Gastroesophageal sphincter (tissue), 4 donors: ENCODE results near the gene CD160. TPM values are rescaled to one million over a fixed set of nuclear protein-coding genes. Genes with fewer than 3 reads are reported as not detected.
"Not testable (repeated sequence)": the region's sequence is repeated elsewhere in the genome, so short reads cannot be mapped to it uniquely, and the experiment has no call there.

Experiments
- ATAC-seq: fragments of 150-250 bp; one replicate; pipeline ENCODE4 v1.9.1; 2016; ENCODE audit warnings: mild to moderate bottlenecking, moderate library complexity
- H3K27ac ChIP-seq, 4 donors: fragments of 200-600 bp; sonication (generic) in 3 of 4; 1 replicate in 3 of 4; 2 replicates in 1 of 4; pipeline ENCODE4 v1.5.1; 2016 to 2019
- H3K27me3 ChIP-seq: fragments of 200-600 bp; sonication (generic); one replicate; pipeline ENCODE4 v1.5.1; 2019
- H3K36me3 ChIP-seq, 2 donors: fragments of 200-600 bp; sonication (generic); one replicate each; pipeline ENCODE4 v1.5.1; 2019; ENCODE audit warnings: control low read depth in 1 of 2
- H3K4me1 ChIP-seq, 3 donors: fragments of 200-600 bp; sonication (generic); 1 replicate in 2 of 3; 2 replicates in 1 of 3; pipeline ENCODE4 v1.5.1; 2016 to 2019; ENCODE audit warnings: control low read depth in 2 of 3
- H3K4me3 ChIP-seq, 2 donors: fragments of 200-600 bp; sonication (generic); one replicate each; pipeline ENCODE4 v1.5.1; 2019; ENCODE audit warnings: mild to moderate bottlenecking in 1 of 2, moderate library complexity in 1 of 2
- H3K9me3 ChIP-seq, 3 donors: fragments of 200-600 bp; sonication (generic); one replicate each; pipeline ENCODE4 v1.5.1; 2017 to 2019; ENCODE audit warnings: control low read depth in 2 of 3
- EP300 ChIP-seq: sonication (generic); formaldehyde crosslinking; IDR thresholded peaks from one replicate; pipeline ENCODE4 v1.6.1; 2017; ENCODE audit warnings: antibody characterized with exemption, mild to moderate bottlenecking
- POLR2A ChIP-seq, 2 donors: fragments of 450-650 bp; IDR thresholded peaks; one replicate each; pipeline ENCODE4 v1.6.1; 2017; ENCODE audit warnings: antibody characterized with exemption in 2 of 2, mild to moderate bottlenecking in 2 of 2, moderate library complexity in 1 of 2
- POLR2AphosphoS5 ChIP-seq: sonication (generic); formaldehyde crosslinking; IDR thresholded peaks from one replicate; pipeline ENCODE4 v1.6.1; 2017; ENCODE audit warnings: antibody characterized with exemption
- WGBS, 2 donors: methylation state at CpG; one replicate each; pipeline ENCODE4 v1.1.5; 2018; ENCODE audit warnings: low coverage in 1 of 2; 5-methylcytosine and 5-hydroxymethylcytosine counted together
- total RNA-seq, 4 donors: library from RNA; depleted of rRNA; stranded (reverse); fragments of >200 nt; gene quantifications; one replicate each; pipeline ENCODE4 v1.1.0, GENCODE V29; 2016
- TF ChIP-seq, protein P1 (sequence below), 4 experiments: fragments of 200-600 bp in 2 of 4; fragments of 450-650 bp in 2 of 4; sonication (generic) in 1 of 4; IDR thresholded peaks; one replicate each; pipeline ENCODE4 v1.5.1; 2017 to 2019; ENCODE audit warnings: antibody characterized with exemption in 4 of 4, mild to moderate bottlenecking in 2 of 4, moderate library complexity in 2 of 4

Gene CD160, protein sequence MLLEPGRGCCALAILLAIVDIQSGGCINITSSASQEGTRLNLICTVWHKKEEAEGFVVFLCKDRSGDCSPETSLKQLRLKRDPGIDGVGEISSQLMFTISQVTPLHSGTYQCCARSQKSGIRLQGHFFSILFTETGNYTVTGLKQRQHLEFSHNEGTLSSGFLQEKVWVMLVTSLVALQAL
- 1 to 10 TPM in 1 of 4 donors, under 1 TPM in 1, not detected in 2; 0.23 to 1.0 TPM for total RNA-seq

DNA sequence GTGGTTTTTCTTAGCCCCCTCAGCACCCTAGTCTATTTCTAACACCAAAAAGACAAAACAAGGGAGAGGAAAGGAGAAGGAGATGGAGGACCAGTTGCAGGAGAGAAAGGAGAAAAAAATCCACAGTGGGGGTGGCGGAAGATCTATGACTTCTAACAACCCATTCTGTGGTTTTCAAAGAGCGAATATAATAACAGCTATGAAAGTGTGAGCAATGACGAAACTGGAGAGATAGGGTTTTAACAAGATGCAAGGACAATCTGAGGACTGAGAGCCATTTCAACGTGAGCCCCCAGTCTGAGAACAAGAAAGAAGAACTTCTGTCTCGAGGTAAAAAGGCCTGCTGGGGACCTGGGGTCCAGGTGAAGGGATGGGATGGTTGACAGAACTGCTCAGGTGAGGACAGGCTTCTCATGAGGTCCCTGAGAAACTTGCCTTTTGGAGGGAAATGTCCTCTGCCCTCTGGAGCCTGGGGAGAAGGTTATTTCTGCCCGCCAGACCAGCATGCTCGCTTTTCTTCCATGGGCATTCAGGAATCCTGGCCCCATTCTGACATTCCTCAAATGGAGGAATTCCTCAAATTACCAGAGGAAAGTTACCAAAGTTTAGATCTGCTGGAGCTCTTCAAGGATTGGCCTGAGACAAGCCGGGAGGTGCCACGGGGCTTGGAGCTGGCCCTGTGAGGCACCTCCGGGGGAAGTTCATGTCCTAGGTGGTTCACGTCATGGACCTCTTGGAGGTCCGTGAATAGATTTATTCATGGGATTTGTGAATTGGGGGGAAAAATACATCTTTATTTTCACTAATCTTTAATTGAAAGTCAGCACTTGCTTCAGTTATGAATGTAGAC lies at the start of gene CD160:
CD160 (plus strand) TSS at position 270 of the 850 bp plus-strand sequence. CDS start 8,829 bp downstream, outside the sequence.
- peaks cover 0 to 25% (median 10%) of the 10 kb centered on the region in 3 donors for H3K4me1 ChIP-seq
- TF ChIP-seq EP300 = no peak
- TF ChIP-seq, protein P1, sequence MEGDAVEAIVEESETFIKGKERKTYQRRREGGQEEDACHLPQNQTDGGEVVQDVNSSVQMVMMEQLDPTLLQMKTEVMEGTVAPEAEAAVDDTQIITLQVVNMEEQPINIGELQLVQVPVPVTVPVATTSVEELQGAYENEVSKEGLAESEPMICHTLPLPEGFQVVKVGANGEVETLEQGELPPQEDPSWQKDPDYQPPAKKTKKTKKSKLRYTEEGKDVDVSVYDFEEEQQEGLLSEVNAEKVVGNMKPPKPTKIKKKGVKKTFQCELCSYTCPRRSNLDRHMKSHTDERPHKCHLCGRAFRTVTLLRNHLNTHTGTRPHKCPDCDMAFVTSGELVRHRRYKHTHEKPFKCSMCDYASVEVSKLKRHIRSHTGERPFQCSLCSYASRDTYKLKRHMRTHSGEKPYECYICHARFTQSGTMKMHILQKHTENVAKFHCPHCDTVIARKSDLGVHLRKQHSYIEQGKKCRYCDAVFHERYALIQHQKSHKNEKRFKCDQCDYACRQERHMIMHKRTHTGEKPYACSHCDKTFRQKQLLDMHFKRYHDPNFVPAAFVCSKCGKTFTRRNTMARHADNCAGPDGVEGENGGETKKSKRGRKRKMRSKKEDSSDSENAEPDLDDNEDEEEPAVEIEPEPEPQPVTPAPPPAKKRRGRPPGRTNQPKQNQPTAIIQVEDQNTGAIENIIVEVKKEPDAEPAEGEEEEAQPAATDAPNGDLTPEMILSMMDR (IDR thresholded peaks at IDR 0.05) = no peak
- ATAC-seq = no peak
- 86 to 87% methylated on average over 5 to 11 of the region's 12 CpGs for WGBS, 2 donors
- no peaks in the 10 kb centered on the region for H3K9me3 ChIP-seq
- H3K27ac ChIP-seq = peak within 1 kb of the TSS in 1 of 4 donors; percentile 33
- H3K36me3 ChIP-seq = no peaks in the 10 kb centered on the region
- no peak within 1 kb of the TSS for H3K4me3 ChIP-seq
- H3K27me3 ChIP-seq = no peaks in the 10 kb centered on the region

DNA sequence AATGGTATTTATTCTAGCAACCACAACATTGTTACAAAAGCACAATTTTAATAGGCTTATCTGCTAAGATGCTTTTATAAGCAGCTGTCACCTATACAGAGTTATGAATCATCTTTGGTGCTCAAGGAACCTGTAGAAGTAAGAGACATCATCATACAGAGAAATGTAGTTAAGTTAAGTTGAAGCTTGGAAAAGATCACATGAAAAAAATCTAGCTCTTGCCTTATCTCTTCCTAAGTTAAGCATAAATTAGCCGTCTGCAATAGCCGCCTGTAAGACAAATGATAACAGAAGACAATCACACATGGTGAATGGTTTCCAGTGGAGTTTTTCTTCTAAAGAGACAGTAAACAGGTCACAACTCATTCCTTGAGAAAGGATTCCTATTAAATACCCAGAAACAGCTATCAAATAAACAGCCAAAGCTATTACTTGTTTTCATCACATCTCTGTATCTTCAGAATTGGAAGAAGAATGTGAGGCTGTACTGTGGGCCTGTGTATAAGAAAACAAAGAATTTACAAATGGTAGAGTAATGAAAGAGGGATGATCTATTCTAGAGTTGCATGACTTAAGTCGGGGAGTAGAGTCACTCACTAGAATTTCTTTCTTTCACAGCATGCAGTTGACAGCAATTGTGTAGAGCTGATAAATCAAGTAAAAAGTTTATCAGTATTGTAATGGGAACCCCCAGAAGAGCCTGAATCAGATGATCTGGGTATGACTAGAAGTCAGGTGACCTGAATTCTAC lies 48.1 kb upstream of the CD160 start:
- H3K27ac ChIP-seq, H3K27me3 ChIP-seq, H3K9me3 ChIP-seq, H3K4me1 ChIP-seq, ATAC-seq, H3K4me3 ChIP-seq: not testable (repeated sequence)
- H3K36me3 ChIP-seq = peaks cover 0 to 12% of the 10 kb centered on the region in 2 donors
- 89 to 100% methylated on average over 2 of the region's 3 CpGs for WGBS, 2 donors

DNA sequence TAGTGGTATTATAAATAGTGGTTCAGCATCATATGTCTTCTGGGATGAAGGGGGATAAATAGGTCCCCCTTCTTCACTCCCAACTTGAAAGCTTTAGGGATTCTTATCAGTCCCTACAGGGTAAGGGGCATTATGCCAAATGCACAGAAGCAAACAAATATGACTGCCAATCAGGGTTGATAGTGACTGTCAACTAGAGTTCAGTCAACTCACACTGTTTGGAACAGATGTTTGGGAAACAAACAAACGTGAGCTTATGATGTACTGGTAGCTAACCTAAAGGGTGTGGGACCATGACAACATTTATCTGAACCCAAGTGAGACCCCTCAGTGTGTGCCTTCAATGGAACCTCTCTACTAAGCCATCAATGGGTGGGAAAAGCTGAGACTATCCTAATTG lies 46.1 kb upstream of the CD160 start:
- not testable (repeated sequence) for ATAC-seq, H3K36me3 ChIP-seq, H3K27me3 ChIP-seq, H3K4me3 ChIP-seq, H3K9me3 ChIP-seq, H3K4me1 ChIP-seq, H3K27ac ChIP-seq
- WGBS, 2 donors = no CpG with 5 or more reads among the region's 1 CpG

DNA sequence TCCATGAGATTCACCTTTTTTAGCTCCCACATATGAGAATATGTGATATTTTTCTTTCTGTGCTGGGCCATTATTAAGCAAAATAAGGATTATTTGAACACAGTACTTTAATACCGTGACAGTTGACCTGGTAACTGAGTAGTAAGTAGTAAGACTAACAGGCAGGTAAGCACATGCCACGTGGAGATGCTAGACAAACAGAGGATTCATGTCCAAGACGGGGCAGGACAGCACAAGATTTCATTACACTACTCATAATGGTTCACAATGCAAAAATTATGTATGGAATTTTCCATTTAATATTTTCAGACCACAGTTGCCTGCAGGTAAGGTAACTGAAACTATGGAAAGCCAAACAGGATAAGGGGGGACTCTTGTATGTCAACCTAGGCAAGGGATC lies 34.4 kb upstream of the CD160 start:
- not testable (repeated sequence) for H3K27me3 ChIP-seq, H3K4me3 ChIP-seq, H3K9me3 ChIP-seq, ATAC-seq, H3K4me1 ChIP-seq, H3K27ac ChIP-seq, H3K36me3 ChIP-seq
- WGBS, 2 donors = no CpG with 5 or more reads among the region's 3 CpGs

DNA sequence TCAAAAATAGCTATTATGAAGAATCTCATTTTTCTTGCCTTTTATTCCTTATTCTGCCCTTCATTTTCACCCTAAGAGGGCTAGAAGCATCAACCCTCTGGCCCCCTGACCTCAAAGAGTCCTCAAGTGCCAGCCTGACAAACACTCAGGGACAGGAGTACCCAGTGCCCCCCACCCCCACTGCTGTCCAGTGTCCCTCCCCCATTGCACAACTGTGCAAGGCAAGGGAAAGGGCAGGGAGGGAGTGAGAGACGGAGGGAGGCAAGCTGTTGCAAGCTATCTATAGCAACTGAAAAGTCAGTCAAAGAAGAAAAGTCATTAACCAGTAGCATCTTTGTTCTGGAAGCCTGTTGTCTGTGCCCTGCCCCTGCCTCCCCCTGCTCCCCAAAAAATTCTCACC lies 33.2 kb upstream of the CD160 start:
- not testable (repeated sequence) for H3K4me3 ChIP-seq, H3K36me3 ChIP-seq, H3K4me1 ChIP-seq, H3K27ac ChIP-seq, ATAC-seq, H3K9me3 ChIP-seq, H3K27me3 ChIP-seq
- 100% methylated on average over 1 of the region's 1 CpG; no CpG with 5 or more reads in 1 of the 2 donors for WGBS, 2 donors

DNA sequence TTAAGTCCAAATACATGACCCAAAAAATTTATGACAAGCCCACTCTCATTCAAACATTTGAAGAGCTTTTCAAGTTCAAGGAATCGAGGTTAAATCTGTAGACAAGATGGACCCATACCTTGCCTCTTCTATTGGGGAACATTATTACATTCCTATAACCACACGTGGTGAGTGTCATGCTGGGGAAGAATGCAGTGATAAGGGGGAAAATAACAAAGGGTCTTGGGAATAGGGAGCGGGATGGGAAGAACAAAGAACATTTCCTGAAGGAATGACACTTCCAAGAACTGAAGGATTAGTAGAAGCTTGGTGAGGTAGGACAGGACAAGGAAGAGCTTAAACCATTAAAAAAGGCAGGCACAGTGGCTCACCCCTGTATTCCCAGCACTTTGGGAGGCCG lies 31.0 kb upstream of the CD160 start:
- H3K27me3 ChIP-seq = no peaks in the 10 kb centered on the region

More for the DNA sequence above, 31.0 kb upstream of the CD160 start:
- H3K4me3 ChIP-seq = no peak overlapping the region
- H3K36me3 ChIP-seq = no peaks in the 10 kb centered on the region
- ATAC-seq = no peak
- 70 to 73% methylated on average over 2 to 4 of the region's 4 CpGs for WGBS, 2 donors
- peaks cover 0 to 8% (median 0%) of the 10 kb centered on the region in 3 donors for H3K4me1 ChIP-seq
- no peaks in the 10 kb centered on the region for H3K9me3 ChIP-seq
- TF ChIP-seq EP300 (no peak), POLR2A (IDR thresholded peaks at IDR 0.05) (no peak), POLR2AphosphoS5 (no peak)
- TF ChIP-seq, protein P1 (IDR thresholded peaks at IDR 0.05) = no peak
- H3K27ac ChIP-seq = no peak overlapping the region
